Vagina (tissue), 2 donors: Measurements from ENCODE around the gene ANXA11.
"Not testable (repeated sequence)": the region's sequence is repeated elsewhere in the genome, so short reads cannot be mapped to it uniquely, and the experiment has no call there.

Source experiments
- POLR2A ChIP-seq, 2 donors: fragments of 450-650 bp; IDR thresholded peaks; one replicate each; pipeline ENCODE4 v1.6.1; 2017; ENCODE audit warnings: antibody characterized with exemption in 2 of 2, mild to moderate bottlenecking in 2 of 2, moderate library complexity in 2 of 2
- POLR2AphosphoS5 ChIP-seq, 2 donors: sonication (generic); formaldehyde crosslinking; IDR thresholded peaks; one replicate each; pipeline ENCODE4 v1.9.0; 2017; ENCODE audit warnings: antibody characterized with exemption in 2 of 2, mild to moderate bottlenecking in 2 of 2, low read depth in 1 of 2; ENCODE audit not compliant: insufficient read depth in 1 of 2
- TF ChIP-seq, protein P1 (sequence below), 3 experiments: fragments of 450-650 bp in 2 of 3; fragments of 200-600 bp in 1 of 3; sonication (generic) in 1 of 3; IDR thresholded peaks; one replicate each; pipeline ENCODE4 v1.5.1; 2017 to 2019; ENCODE audit warnings: antibody characterized with exemption in 3 of 3, mild to moderate bottlenecking in 2 of 3, moderate library complexity in 2 of 3

DNA sequence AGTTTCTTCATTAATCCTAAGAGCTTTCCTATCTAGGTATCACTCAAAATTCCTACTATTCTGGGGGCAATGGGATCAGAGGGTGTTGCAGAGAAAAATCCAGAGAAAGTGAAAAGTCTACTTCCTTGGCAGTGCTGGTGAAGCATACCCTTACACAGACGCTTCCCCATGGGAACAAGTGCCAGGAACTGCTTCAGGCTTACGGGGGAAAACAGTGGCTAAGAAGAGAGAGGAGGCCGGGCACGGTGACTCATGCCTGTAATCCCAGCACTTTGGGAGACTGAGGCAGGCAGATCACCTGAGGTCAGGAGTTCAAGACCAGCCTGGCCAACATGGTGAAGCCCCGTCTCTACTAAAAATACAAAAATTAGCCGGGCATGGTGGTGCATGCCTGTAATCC, 2.8 kb downstream of the ANXA11 start:
- TF ChIP-seq, protein P1, sequence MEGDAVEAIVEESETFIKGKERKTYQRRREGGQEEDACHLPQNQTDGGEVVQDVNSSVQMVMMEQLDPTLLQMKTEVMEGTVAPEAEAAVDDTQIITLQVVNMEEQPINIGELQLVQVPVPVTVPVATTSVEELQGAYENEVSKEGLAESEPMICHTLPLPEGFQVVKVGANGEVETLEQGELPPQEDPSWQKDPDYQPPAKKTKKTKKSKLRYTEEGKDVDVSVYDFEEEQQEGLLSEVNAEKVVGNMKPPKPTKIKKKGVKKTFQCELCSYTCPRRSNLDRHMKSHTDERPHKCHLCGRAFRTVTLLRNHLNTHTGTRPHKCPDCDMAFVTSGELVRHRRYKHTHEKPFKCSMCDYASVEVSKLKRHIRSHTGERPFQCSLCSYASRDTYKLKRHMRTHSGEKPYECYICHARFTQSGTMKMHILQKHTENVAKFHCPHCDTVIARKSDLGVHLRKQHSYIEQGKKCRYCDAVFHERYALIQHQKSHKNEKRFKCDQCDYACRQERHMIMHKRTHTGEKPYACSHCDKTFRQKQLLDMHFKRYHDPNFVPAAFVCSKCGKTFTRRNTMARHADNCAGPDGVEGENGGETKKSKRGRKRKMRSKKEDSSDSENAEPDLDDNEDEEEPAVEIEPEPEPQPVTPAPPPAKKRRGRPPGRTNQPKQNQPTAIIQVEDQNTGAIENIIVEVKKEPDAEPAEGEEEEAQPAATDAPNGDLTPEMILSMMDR (IDR thresholded peaks at IDR 0.05): not testable (repeated sequence)
- TF ChIP-seq POLR2A (IDR thresholded peaks at IDR 0.05); POLR2AphosphoS5 (IDR thresholded peaks at IDR 0.05; ENCODE audit: insufficient read depth in 1 of 2, low read depth in 1 of 2): not testable (repeated sequence)
